Stimulated activated CD4-positive, alpha-beta T cell treated with anti-CD3 and anti-CD28 coated beads, Interleukin-1b, Interleukin-23, amount 100 ng/mL, for 48 hours (primary cell): Measurements from ENCODE around the gene PLA2G2A.
"Not testable (repeated sequence)": the region's sequence is repeated elsewhere in the genome, so short reads cannot be mapped to it uniquely, and the experiment has no call there.

ENCODE experiments used
- DNase-seq: peaks from one replicate; pipeline ENCODE4 v3.0.0-alpha.2; 2020

The PLA2G2A gene

DNA sequence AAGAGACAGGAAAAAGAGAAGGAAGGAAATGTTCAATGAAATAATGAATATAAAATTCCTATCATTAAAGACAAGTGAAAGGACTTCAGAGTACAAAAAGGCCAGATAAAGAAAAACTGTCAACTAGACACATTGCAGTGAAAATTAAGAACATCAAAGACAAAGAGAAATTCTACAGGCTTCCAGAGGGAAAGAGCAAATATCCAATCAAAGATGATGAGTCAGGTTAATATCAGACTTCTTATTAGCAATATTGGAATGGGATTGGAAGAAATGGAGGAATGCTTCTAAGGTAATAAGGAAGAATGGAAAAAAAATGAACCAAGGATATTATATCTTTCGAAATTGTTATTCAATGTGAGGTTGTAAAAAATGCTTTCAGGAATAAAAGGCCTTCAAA, 7.8 kb downstream of the PLA2G2A start:
- no peak for DNase-seq

DNA sequence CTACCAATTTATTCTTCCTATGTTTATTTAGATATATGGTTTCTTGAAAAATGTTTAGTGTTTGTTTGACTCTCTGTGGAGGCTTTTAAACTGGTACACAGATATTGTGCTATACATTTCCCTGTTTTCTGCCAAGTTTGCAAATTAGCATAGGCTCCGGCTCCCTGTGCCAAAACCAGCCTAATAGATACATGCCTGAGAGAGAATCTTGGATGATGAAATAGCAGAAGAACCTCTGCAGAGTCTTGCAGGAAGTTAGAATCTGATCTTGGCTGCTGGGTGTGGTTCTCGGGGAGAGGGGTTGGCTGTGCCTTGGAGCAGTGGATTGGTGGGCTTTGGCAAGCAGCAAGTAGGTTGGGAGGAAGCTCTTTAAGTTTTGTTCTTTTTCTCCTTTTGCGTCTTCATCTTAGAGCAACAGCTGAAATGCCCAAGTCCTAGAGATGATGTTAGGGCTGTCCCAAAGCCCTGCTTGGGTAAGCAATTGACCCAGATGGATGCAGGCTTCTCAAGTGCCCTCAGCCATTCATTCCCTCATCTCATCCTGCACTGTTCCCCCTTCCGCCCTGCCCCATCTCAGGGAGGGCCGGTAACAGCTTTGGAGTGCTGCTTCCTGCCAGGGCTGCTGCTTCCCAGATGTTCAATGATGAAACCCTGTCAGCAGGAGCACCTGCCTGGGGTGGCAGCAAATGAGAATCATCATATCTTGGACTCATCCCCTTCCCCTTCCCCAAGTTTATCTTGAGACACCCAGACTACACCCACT, 9.3 kb downstream of the PLA2G2A start:
- DNase-seq = no peak

DNA sequence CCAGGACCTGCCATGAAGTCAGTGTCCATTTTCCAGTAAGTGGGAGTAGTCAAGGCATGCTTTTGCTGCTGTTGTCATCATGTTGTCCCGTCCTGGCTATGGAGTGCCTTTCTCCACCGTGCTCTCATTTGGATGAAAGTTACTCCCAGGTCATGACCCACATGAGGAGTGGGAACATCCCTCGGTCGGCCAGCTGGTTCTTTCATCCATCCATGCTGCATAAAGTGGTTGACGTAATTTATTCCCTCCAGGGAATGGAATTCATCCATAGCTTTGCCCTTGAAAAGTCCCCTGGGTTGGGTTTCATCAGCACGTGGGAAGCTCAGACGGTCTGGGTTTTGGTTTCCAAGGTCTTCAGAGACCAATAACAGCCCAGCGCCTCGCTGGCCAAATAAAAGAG, 11.6 kb downstream of the PLA2G2A start:
- DNase-seq = no peak

DNA sequence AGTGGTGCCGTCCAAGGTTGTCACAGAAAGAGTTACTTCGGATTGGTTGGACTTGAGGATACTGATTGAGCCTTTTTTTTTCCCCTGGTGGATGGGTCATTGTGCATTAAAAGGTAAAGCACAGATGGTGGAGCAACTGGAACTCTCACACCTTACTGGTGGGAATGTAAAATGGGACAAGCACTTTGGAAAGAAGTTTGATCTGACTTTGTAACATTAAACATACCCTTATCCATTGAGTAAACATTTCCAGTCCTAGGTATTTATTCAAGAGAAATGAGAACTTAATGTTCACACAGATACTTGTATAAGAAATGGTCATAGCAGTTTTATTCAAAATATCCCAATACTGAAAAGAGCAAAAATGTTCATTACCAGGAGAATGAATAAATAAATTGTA, 14.9 kb downstream of the PLA2G2A start:
- DNase-seq = no peak

DNA sequence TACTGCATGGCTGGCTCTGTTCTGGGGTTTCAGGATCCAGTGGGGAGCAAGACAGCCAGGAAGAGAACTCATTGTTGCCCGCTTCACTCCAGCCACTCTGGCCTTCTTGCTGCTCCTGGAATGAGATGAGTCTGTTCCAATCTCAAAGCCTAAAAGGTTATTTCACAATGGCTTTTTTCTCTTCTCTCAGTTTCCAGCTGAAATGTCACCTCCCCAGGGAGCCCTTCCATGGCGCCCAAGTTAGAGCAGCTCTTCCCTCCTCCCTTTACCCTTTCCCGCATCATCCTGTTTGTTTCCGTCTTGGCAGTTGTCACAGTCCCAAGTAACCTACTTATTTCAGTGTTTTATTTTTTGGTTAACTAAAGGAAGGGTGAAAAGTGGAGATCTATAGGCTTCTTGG, 15.8 kb downstream of the PLA2G2A start:
- DNase-seq = no peak

DNA sequence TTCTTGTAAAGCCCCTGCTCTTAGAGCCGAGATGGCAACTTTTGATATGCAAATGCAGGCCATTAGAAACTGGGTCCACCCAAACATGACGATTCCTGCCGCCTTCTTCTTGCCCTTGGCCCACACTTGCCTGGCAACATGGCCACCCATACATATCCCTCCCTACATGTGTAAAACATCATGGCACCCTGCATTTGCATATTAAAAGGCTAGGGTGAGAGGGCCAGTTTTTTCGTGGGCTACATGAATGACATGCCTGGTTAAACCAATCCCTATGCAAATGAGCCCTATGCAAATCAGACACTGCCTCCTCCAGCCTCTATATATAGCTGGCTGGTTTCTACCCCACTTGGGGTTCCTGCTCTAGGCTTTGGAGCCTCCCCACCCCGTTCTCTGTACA, 18.8 kb downstream of the PLA2G2A start:
- no peak for DNase-seq

DNA sequence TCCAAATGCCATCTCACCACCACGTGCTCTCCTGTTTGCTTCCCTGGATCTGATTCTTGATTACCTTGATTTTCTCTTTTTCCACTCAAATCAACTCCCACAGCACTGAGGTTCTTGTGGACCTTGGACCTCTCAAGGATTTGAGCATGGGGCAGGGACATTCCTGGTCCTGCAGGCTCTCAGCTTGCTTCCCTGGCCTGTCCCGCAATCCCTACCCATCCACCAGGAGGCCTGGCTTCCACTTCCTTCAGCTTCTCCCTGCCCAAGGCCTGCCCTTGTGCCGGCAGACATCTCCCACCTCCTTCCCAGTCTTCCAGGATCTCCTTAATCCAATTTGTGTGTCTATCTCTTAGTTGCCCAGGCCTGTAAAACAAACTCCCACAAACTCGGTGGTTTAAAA, 21.6 kb downstream of the PLA2G2A start:
- DNase-seq = no peak

DNA sequence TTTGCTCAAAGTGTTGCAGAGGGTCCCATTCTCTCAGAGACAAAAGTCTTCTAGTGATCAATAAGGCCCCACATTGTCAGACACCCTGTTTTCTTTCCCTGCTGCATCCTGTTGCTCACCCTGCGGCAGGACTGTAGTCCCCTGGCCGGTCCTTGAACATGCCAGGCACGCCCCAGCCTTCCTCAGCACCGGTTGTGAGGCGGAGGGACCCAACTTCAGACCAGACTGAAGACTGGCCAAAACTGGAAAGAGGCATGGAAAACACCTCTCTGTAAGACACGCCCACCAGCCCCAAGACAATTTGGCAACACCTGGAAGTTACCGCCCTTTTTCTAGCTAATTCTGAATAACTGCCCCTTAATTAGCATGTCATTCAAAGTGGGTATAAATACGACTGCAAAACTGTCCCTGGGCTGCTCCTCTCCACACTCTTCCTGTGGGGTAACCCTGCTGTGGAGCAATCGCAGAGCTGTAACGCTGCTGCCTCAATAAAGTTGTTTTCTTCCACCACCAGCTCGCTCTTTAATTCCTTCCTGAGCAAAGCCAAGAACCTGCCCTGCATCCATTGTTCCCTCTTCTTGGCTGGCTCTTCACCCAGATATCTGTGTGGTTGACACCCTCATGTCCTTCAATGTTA, 23.8 kb downstream of the PLA2G2A start:
- DNase-seq = no peak

DNA sequence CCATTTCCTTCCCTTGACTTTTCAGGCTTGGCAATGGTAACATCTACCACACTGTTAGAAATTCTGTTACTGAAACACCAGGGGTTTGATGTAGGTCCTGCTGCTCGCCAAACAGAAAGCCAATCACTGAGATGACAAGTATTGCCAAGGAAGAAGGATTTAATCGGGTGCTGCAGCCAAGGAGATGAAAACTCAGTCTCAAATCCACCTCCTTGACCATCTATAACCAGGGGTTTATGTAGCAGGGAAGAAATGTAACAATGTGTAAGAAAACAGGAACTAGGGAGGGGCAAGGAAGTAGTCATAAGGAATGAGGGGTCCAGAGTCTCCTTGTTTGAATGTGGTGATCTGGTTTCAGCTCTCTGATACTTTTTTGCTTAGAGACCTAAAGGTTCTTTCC, 25.4 kb downstream of the PLA2G2A start:
- DNase-seq = no peak

DNA sequence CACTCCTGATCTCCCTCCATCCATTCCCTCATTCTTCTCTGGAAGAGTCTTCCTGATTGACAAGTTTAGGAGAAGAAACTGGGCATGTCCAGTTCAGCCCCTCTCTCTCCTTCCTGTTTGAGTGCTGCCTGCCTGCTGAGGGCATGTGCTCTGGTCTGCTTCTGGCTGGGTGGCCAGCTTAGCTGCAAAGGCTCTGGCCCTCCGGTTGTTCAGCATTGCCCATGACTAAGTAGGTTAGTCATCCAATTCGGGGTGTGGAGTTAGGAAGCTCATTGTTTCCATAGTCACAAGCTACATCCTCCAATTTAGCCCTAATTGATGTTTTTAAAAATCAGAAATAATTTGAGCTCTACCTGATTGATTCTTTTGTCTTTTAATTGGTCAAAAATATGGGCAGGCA, 30.4 kb downstream of the PLA2G2A start:
- no peak for DNase-seq

DNA sequence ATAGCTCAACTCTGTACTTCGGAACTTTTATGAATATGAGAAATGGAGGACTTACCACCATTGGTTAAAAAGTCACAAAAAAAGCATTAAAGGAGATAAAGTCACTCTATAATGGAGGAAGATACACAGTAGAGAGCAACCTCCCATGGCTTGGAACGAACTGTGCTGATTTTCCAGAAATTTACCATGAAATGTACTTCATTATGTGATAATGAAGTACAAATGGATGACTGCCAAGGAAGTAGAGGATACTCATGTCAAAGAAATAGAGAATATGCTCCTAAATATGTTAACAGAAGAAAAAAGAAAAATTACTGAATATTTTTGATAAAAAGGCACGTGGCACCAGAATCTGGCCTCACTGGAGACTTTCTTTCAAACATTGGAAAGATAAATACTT, 32.4 kb downstream of the PLA2G2A start:
- no peak for DNase-seq

DNA sequence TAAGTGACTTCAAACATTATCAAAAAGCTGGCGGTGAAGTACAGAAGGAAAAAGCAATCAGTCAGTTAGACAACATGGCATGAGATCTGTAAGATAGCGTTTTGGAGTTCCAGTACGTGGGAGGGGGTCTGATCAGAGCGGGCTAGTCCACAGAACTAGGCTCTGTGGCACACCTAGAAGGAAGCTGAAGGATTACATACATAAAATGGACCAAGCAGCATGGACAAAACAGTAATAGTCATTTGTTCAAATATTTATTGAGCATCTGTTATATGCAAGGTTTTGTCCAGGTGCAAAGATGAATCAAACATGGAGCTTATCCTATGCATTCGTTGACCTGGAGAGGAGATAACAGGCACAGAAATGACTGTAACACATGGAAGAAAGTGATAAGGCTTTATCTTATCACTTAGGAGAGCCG, 33.1 kb downstream of the PLA2G2A start:
- DNase-seq = no peak

DNA sequence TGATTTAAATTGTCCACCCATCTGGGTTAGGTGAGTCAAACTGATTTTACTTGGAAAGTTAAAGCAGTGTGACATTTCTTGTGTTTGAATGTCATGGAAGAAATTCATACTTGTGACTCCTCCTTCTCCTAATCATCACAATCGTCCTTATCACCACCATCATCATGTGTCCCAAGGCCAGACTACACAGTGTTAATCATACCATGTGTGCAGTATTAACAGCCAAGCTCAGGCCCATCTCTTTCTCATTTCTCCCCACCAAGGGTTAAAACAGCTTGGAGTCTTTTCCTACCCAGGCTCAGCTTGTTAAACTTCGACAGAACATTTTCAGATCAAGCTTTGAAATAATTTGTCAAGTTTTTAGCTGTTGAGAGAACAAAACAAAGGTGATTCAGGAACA, 33.5 kb downstream of the PLA2G2A start:
- no peak for DNase-seq

DNA sequence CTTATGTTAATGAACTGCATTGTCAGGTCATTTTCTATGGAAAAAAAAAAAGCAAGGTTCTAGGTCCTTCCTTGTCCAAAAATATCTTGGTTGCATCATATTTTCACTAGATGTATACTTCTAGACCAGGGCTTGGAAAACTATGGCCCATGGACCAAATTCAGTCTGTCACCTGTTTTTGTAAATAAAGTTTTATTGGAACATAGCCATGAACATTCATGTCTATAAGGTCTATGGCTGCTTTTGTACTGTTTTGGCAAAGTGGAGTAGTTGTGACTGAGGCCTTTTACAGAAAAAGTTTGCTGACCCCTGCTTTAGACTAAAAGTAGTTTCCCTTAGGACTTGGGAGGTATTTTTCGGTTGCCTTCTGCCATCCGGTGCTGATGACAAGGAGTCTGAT, 36.8 kb downstream of the PLA2G2A start:
- DNase-seq = no peak

DNA sequence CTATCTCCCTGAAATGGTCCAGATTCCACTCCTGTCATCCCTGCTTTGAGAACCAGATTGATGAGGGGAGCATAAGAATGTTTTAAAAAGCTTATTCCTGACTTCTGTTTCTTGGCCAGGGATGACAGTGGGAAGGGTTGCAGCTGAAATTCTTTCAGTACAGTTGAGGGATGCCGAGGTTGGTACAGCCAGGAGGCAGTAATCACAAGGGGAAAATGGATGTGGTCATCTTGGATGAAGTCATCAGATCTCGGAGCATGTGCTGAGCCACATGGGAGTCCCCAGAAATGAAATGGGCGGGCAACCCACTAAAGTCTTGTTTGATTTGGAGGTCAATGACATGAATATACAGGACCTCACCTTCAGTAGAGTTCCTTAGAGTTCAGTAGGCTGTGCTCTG, 37.3 kb downstream of the PLA2G2A start:
- no peak for DNase-seq

DNA sequence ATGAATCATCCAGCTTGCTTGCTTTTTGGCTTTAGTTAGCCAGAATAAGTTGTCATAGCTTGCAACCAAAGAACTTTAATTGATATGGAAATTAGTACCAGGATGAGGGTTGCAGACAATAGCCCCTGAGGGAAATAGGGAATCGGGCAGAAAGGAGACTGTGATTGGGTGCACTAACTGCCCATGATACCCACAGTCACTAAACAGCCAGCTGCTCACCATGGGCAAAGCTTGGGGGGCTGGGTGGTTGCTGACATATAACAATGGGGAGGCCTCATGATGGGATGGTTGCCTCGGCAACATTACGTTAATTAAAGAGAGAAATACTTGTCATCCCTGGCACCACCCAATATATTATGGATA, 38.2 kb downstream of the PLA2G2A start:
- no peak for DNase-seq

DNA sequence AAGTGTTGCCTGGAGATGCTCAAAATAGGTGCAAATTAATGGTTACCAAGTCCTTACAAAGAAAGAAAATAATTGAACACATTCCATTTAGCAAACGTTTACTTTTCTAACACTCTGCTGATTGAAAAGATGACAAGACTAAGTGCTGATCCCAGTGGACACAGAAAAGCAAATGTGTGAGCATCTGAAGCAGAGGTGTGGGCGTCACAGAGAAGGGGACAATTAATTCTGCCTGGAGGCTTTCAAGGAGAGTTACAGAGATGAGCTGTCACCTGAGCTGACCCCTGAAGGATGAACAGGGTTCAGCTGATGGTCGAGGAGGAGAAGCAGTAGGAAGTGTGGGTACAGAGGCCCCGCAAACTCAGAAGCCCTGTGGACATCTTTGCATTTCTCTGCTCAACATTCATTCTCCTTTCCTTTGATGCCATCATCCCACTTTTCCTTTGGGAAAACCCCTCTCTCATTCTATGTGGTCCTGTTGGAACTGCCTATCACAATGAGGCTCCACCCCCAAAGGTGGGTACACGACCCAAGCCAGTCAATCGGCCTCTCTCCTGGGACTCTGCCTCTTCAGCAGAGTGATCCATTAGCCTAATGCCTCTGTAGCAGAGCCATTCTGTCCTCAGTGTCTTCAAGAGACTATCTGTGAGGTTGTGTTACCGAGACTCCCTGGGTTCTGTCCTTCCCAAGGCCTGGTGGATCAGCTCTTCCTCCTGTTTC, 38.8 kb downstream of the PLA2G2A start:
- no peak for DNase-seq

DNA sequence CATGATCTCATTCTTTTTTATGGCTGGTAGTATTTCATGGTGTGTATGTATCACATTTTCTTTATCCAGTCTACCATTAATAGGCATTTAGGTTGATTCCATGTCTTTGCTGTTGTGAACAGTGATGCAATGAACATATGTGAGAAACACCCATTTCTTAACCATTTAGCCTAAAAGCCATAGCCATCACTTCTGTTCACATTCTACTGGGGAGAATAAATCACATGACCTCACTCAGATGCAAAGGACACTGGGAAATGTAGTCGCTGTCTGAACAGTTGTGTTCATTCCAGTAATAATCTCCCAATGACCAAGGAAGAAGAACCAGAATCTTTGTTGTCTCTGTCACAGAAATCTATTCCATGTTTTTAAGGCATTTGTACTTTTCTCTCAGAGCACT, 40.9 kb downstream of the PLA2G2A start:
- DNase-seq = no peak

DNA sequence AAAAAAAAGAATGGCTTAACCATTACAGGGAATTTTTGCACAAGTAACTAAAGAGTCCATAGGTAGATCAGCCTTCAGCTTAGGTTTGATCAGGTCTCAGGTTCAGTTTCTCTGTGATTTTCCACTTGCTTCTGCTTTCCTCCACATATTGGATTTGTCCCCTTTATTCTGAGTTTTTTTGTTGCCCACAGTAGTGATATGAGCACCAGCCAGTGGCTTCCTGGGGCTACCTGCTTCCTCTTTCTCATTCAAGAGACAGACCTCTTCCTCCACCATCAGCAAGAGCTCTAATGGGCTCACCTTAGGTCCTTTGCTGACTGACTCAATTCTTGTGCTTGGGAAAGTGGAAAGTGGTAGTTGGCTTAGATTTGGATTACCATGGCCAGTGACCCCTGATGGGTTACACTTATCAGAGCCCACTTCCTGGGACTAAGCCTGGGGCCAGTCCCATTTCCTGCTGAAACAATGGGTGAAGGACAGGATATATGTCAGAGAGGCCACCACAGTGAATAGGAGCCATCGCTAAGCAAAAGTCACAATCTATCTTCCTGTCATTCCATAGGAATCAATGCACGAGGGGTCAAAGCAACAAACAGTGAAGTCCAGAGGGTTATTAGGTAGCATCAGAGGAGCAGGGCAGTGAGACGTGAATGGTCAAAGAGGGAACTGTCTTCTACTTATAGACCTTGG, 43.2 kb downstream of the PLA2G2A start:
- DNase-seq = no peak

DNA sequence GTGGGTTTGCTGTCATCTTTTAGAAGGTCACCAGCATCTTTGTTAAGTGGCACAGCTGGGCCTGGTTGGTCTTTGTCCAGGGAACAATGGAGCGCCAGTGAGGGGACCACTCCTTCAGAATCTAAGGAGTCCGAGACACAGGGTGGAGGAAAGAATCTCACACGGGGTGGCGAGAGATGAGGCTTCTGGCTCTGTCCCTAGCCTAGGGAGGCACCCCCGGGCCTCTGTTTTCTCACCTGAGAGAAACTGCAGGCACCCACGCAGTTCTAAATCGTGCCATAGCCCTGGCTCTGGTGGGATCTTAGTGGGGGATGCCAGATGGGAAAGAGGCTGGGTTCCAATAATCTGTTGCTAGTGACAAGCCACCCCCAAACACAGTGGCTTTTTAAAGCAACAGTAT, 45.1 kb downstream of the PLA2G2A start:
- DNase-seq = no peak

DNA sequence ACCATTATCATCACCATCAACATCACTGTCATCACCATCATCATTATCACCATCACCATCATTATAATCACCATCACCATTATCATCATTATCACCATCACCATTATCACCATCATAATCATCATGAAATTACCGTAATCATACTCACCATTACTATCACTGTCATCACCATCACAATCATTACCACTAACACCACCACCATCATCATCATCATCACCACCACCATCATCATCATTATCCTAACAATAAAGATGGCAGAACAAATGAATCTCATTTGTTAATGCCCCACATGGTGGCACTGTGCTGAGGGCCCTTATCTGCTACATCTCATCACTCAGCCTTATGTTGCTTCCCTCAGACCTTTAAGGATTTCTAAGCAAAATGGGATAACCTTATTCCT, 46.6 kb downstream of the PLA2G2A start:
- DNase-seq = no peak

DNA sequence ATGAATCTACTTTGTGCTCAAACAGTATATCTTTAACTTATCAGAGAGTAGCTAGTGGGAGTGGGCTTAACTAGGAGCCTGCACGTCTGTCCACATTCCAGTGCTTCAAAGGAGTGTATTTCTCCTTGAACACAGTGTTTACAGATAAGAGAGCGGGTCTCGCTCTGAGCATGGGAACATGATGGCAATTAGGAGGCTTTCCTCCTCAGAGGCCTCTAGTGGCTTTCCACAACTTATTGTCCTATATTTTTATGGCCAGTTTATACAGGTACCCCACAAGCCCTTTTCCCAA, 52.3 kb downstream of the PLA2G2A start:
- DNase-seq = not testable (repeated sequence)

DNA sequence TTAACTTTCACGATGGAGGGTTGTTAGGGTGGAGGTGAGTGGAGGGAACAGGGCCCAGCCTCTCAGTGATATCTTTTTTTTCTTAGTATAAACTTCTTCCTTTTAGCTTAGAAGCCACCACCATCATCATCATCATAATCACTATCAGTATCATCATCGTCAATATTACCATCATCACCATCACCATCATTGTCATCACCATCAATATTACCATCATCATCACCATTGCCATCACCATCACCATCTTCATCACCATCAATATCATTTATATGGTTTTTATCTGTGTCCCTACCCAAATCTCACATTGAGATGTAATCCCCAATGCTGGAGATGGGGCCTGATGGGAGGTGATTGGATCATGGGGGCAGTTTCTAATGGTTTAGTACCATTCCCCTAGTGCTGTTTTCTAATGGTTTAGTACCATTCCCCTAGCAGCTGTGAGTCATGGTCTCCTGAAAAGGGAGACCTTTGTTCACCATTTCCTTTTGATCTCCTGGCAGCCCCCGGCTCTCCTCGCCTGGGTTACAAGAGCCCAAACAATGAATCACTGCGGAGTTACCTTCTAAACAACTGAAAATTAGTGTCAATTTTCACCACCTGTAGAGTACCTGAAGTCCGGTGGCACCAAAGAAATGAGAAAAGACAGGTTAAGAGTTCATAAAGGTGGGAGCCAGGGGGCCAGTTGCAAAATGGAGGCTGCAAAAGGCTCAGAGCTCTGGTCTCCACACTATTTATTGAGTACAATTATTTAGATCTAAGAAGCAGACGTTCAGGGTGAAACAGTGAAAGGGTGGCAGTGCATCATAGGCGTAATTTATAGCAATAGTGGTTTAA, 52.9 kb downstream of the PLA2G2A start:
- DNase-seq = no peak
